IPS-11a (cell line): Measurements from ENCODE around the gene CD52.
"Not testable (repeated sequence)": the region's sequence is repeated elsewhere in the genome, so short reads cannot be mapped to it uniquely, and the experiment has no call there.

Source experiments
- H3K4me3 ChIP-seq: one replicate; pipeline ENCODE4 v1.5.1; 2013; ENCODE audit warnings: low read depth, low read length, control low read depth

The CD52 gene

DNA sequence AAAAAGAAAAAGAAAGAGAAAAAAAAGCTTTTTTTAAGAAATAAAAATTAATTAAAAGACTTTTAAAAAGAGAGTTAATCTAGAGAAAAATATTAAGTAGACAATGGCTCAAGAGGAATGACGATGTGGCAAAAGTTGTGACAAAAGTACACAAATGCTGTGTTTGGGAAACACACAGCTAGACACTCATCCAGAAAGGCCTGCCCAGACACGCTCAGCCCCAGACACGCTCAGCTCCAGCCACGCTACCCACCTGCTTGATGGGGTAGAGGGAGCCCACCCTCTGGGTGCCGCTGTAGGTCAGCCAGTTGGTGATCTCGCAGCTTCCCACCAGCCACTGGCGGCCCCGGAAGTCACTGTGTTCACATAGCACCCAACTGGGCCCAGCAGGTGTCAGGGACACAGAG is 10.2 kb downstream of the CD52 start:
- H3K4me3 ChIP-seq, result no peak overlapping the region

DNA sequence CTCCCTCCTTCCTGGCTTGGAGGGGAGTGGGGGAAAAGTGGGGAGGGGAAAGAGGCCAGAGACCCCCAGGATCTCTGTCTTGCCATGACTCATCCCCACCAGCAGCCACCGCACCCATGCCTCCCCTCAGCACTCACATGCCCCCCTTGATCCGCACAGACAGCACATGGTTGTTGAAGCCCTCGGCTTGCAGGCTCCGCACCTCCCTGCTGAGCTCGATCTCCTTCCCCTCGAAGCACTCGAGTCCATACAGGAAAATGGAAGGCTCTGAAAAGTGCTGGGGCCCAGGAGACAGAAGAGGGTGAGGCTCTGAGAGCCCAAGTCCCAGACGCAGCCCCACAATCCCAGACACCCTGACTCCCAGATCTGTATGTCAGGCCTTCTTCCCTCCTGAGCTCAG is 10.8 kb downstream of the CD52 start:
- H3K4me3 ChIP-seq, result no peak overlapping the region

DNA sequence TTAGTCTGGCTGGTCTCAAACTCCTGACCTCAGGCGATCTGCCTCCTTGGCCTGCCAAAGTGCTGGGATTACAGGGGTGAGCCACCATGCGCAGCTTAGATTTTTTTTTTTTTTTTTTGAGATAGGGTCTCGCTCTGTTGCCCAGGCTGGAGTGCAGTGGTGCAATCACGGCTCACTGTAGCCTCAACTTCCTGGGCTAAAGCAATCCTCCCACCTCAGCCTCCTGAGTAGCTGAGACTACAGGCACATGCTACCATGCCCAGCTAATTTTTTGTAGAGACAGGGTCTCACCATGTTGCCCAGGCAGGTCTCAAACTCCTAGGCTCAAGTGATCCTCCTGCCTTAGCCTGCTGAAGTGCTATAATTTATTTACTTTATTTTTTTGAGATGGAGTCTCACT is 11.6 kb downstream of the CD52 start:
- not testable (repeated sequence) for H3K4me3 ChIP-seq

DNA sequence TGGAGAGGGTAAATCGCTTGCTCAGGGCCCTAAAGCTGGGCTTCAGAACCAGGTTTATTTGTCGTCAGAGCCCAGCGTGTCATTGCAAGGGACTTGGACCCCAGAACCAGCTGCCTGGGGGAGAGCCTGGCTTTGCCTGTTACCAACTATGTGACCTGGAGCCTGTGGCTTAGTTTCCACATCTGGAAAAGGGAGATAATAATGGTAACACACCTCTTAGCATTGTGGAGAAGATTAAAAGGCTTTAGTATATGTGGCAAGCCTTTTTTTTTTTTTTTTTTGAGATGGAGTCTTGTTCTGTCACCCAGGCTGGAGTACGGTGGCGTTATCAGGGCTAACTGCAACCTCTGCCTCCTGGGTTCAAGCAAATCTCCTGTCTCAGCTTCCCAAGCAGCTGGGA is 12.5 kb downstream of the CD52 start:
- H3K4me3 ChIP-seq, result no peak overlapping the region

DNA sequence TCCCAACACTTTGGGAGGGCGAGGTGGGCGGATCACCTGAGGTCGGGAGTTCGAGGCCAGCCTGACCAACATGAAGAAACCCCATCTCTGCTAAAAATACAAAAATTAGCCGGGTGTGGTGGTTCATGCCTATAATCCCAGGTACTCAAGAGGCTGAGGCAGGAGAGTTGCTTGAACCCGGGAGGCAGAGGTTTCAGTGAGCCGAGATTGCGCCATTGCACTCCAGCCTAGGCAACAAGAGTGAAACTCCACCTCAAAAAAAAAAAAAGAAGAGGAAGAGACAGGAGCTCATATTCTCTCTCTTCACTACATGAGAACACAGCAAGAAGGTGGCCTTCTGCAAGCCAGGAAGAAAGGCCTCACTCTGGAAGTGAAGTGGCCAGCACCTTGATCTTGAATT is 15.6 kb downstream of the CD52 start:
- not testable (repeated sequence) for H3K4me3 ChIP-seq

DNA sequence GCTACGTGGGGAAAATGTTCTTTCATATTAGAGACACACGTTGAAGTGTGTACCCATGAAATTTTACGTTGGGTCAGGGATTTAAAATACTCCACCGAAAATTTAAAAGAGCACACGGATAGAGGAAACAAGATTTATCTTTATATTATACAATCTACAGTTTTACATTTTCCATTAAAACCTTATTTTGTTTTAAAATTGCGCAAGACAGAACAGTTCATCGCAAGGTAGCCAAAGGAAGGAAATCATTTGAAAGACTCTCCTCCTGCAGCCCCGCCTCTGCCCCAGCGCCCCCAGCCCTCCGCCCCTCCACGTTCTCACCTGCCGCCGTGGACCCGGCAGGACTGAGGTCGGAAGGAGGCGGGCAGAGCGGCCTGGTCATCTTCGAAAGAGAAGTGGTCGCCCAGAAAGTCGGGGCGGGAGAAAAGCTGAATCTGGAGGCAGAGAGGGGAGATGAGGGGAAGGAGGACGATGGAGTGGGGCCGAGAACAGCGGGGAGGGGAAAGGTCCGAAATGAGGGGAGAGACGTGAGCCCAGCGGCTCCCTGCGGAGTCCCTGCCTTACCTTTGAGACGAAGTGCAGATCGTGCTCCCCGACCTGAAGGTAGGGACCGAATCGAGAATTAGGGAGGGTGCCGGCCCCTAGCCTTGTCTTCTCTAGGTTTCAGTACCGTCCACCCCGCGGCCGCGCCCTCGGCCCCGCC is 18.2 kb downstream of the CD52 start:
- peak overlapping the region; percentile 81 for H3K4me3 ChIP-seq

DNA sequence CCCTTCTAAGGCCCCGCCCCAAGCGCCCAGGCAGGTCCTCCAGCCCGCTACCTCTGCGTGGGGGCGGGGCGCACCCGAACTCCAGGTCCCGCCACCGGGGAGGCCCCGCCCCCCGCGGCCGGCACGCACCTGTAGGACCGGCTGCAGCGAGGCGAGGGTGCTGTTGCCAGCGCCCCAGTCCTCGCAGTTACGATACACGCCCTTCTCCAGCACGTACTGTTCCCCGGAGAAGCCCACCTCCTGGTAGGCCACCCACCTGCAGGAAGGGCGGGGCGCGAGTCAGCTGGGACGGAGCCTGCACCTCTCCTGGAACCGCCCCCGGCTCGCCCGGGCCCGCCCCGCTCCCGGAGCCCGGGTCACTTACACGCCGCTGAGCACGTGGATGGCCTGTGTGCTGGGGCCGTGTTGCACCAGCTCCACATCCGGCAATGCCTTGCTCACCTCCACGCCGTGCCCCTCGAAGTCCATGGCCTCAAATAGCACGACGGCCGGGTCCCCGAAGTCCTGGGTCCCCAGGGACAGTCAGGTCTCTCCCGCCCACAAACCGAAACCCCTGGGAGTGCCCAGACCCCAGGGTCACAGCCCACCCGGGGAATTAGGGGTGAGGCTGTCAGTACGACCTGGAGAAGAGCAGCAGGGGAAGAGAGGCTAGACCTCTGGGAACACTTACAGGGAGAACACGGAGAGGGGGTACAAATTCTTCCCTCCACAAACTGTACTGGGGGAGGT is 18.9 kb downstream of the CD52 start:
- peak overlapping the region; percentile 81 for H3K4me3 ChIP-seq

DNA sequence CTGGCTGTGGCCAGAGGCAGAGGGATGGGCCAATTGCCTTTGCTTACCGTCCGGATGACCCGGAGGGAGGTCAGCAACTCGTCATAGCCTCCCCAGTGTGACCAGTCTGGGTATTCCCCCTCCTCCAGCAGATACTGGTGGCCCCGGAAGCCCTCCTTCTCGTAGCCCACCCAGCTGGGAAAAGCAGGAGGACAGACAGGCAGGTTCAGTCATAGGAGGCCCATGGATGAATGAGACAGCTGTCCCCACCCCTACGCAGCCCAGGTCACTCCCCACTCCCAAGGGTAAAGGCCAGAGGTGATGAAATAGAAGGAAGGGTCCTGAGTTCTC is 19.4 kb downstream of the CD52 start:
- H3K4me3 ChIP-seq, result no peak overlapping the region

DNA sequence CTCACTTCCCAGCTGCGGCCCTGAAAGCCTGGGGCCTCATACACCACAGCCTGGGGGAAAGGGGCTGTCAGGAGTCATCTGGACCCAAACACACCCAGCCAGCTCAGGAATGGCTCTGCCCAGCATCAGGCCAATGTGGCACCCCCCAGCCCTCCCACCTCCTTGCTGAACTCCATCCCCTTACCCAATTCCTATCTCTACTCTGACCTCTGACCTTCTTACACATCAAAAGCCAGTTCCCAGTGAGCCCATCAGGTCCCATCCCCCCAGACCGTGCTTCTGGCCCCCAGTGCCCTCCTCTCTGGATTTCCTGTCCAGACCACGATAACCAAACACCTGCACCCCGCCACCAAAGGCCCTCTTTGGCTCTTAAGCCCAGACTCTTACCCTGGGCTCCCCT is 19.9 kb downstream of the CD52 start:
- no peak overlapping the region for H3K4me3 ChIP-seq

DNA sequence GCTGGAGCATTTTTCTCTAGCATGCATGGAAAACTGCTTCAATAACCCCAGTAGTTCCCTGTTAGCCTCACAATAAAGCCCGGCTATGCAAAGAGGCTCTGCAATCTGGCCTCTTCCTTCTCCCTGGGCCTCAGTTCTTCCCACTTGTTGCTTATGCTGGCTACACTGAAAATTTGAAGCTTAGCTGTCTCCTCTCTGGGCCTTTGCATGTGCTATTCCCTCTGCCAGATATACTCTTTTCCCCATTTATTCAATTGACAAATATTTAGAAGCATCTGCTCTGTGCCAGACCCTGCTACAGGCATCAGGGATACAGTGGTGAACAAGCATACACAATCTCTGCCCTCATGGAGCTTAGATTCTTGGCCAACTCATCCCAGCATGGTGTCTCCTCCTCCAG is 20.9 kb downstream of the CD52 start:
- no peak overlapping the region for H3K4me3 ChIP-seq

DNA sequence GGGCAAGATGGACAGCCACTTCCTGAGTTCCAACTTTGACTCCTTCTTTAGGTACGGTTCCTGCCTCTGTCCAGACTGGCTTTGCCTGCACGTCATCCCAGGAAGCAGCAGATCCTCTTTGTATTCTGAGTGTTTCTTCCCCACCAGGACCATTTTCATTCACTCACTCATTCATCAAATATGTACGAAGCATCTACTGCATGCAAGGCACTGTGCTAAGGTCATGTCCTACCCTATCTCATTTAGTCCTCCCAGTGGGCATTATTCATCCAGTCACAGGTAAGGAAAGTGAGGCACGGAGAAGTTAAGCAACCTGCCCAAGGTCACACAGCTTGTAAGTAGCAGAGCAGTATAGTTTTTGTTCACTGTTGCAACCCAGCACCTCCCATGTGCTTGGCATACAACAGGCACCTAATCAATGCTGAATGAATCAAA is 22.3 kb downstream of the CD52 start:
- H3K4me3 ChIP-seq, result no peak overlapping the region

DNA sequence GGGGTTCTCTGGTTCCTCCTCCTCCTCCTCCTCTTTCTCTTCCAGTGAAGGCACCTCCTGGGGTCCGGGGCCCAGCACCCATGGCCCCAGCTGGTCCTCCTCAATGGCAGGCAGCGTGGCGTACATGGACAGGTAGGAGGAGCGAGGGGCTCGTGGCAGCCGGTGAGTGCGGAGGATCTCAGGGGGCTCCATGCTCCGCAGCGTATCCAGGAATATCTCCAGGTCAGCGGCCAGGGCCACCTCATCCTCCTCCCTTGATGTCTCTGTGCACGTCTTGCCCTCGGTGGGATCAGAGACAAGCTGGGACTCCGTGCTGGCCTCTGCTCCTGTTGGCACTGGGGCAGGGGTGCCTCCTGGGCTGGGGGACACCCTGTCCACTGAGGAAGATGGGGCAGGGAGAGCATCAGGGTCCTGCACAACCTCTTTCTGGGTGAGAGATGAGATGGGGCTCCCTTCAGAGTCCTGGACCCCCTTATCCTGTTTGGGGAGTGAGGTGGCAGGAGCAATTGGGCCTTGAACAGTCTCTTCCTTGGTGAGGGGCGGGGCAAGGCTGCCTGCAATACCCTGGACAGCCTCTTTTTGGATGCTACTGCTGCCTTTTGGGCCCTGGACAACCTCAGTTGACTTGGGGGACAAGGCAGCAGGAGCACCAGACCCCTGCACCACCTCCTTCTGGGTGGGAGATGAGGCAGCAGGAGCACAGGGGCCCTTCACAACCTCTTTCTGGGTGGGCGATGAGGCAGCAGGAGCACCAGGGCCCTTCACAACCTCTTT is 26.6 kb downstream of the CD52 start:
- no peak overlapping the region for H3K4me3 ChIP-seq

DNA sequence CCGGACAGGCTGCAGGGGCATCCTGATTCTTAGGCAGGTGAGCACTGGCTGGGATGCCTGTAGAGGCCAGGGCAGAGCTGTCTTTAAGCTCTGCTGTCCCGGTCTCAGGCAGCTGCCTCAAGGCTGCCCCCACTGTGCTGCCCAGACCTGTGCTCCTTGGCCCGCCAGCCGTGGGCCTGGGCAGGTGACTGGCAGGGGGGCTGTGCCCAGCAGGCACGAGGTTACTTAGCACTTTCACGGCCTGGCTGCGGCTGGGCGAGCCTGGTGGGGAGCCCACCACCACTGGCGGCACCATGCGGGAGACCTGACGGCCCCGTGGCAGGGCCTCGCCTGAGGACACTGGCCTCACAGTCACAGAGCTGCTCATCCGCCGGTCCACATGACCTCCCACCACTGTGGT is 28.0 kb downstream of the CD52 start:
- no peak overlapping the region for H3K4me3 ChIP-seq

DNA sequence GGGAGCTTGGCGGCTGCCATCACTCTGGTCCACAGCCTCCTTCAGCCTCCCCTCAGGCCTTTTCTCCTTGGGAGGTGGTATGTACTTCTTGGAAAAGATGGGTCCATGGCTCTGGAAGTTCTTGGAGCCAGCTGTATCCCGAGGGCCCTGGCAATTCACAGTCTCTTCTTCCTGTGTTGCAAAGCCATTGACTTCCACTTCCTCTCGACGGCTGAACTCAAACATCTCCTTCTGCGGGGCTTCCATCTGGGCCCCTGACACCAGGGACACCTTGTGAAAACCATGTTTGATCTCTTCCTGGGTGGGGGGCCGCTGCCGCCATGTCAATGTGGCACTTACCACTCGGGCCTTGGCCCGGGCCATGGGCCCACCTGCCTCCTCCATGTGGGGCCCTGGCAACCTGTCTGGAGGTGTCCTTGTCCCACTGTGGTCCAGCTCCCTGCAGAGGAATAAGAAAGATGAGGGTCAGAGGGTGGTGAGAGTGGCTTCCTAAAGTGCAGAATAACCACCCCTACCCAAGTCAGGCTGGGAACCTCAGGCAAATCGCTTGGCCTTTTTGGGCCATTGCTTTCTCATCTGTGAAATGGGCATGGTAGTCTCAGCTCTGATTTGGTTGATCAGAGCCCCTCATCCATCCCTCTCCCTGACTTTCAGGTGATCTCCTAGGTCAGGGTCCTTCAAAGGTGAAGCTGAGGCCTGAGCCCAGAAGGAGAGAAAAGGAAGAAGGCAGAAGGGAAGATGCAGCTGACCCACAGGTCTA is 28.7 kb downstream of the CD52 start:
- H3K4me3 ChIP-seq, result no peak overlapping the region

DNA sequence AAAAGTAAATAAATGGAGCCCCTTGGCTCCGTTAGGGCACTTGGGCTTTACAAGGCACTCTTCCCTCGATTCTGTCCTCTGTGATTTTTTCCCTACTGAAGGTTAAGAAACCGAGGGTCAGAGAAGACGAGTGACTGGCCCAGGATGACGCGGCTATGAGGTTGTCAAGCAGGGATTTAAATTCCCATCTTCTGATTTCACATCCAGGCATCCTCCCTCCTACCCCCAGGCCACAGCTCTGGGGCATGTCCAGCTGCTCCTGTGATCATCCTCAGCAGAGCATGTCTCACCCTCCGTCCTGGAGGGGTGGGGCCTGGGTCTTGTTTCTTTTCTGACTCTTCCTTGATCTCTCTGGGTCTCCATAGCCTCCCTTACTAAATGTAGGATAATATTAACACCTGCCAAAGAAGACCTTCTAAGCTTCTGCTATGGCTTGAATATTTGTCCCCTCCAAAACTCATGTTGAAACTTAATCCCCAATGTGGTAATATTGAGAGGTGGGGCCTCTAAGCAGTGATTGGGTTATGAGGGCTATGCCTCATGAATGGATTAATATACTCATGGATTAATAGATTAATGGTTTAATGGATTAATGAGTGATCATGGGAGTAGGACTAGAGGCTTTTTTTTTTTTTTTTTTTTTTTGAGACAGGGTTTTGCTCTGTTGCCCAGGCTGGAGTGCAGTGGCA is 31.6 kb downstream of the CD52 start:
- no peak overlapping the region for H3K4me3 ChIP-seq

DNA sequence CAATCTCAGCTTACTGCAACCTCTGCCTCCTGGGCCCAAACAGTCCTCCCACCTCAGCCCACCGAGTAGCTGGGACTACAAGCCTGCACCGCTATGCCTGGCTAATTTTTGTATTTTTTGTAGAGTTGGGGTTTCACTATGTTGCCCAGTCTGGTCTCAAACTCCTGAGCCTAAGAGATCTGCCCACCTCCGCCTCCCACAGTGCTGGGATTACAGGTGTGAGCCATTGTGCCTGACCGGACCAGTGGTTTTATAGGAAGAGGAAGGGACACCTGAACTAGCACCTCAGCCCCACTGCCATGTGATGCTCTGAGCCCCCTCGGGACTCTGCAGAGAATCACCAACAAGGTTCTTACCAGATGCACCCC is 32.1 kb downstream of the CD52 start:
- no peak overlapping the region for H3K4me3 ChIP-seq

DNA sequence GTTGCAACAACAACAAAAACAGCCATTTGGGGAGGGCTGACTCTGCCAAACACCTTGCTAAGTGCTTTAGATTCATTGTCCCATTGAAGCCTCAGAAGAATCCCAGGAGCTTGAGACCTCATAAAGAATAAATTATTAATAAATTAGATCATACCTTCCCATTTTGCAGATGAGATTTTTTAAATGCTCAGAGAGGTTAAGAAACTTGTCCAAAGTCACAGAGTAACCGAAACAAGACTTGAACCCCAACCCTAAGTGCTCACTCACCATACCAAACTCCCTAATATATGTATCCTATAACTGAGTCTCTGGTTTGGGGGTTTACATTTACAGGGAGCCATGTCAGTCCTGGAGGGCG is 32.6 kb downstream of the CD52 start:
- H3K4me3 ChIP-seq, result no peak overlapping the region

DNA sequence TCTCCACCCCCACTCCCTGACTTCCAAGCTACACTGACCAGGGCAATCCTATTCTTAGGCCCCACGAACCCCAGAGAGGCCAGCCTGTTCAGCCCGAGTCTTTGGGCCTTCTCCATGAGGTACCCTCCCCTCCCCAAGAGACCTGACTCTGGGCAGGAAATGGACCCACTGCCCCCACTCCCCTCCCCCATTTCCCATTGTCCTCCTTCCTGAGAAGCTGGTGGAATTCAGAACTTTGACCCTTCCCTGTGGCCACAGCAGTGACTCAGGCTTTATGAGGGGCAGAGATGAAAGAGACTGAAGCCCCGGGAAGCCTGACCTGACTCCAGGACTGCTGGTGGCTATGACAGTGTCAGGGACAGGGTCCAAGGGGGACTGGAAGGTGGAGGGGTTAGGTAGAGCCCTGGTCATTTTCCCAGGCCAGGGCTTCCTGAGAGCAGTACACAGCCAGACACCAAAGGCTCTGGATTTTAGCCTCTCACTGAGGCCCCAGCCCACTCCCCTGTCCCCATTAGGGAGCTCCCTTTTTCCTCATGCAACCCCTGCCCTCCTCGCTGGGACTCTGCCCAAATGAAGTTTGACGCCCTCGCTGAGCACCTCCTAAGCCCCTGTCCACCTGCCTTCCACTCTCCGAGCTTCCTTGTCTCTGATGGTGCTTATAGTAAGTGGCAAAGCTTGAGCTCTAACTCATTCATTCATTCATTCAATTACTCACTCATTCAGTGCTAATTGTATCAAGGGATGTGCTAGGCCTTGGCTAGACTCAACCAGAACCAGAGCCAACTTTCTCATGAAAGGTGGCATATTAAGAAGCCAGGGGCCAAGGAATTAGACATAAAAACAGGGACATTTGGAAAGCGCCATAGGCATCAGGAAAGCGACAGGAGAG is 33.2 kb downstream of the CD52 start:
- no peak overlapping the region for H3K4me3 ChIP-seq

DNA sequence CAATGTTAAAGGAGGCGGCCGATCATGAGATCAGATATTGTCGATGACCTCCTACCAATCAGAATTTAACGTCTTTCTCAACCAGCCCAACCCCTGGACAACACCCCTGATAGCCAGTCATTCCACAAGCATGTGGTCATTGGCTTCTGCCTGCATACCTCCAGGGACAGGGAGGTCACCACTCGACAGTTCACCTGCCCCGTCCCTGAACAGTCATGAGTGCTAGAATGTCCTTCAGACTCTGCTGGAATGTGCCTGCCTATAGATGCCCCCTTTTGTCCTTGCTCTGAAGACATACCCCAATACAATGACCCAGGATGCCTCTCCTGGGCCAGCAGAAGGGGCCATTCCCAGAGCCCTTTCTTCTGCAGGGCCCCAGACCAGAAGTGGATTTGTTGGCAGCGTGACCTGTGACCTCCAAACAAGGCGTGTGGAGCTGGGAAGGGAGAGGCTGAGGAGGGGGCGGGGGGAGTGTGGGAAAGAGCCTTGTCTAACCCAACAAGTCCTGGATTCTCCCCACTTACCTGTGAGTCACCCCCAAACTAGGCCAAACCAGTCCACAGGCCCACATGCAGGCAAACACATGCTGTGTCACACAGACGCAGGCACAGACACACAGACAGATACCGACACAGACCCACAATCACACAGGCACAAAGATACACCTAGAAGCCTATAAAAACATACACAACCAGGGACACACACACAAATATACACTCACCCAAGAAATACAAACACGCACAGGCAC is 34.0 kb downstream of the CD52 start:
- no peak overlapping the region for H3K4me3 ChIP-seq
